ENCODE data around the gene ZNF664.
A peak's percentile ranks its signal among the peaks of the same experiment; 100 is the strongest.

The ZNF664 gene

DNA sequence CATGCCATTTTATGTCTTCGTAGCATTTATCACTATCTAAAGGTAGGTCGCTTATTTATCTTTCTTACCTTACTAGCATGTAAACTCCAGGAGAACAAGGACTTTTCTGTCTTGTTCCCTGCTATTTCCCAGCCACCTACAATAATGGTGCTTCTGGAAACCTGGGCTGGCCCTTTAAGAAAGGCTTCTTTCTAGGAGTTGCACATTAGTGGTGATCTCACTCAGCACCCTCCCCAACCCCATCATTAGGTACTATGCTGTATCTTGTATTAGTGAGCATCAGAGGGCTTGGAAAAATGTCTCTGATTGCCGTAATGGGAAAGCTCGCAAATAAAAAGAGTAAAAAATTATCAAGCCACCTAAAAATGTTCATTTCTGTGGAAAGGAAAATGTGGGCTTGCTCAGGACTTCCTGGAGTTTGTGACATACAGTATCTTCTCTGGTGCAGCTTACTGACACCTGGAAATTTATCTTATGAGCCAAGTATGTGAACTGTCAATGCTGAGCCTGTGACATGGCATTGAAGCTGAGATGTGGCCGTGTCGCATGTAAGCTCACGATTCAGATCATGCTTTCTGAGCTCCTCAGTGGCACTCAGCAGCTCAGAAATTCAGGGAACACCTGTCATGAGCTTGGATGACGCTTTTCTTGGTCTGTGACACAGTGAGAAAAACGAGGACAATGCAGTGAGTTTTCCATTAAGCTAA lies 12.8 kb upstream of the ZNF664 start:
- no peak for DNase-seq (ENCODE audit: low read depth)
- no peak overlapping the region for H3K4me3 ChIP-seq (ENCODE audit: low read depth, low read length)
- TF ChIP-seq, protein P1, sequence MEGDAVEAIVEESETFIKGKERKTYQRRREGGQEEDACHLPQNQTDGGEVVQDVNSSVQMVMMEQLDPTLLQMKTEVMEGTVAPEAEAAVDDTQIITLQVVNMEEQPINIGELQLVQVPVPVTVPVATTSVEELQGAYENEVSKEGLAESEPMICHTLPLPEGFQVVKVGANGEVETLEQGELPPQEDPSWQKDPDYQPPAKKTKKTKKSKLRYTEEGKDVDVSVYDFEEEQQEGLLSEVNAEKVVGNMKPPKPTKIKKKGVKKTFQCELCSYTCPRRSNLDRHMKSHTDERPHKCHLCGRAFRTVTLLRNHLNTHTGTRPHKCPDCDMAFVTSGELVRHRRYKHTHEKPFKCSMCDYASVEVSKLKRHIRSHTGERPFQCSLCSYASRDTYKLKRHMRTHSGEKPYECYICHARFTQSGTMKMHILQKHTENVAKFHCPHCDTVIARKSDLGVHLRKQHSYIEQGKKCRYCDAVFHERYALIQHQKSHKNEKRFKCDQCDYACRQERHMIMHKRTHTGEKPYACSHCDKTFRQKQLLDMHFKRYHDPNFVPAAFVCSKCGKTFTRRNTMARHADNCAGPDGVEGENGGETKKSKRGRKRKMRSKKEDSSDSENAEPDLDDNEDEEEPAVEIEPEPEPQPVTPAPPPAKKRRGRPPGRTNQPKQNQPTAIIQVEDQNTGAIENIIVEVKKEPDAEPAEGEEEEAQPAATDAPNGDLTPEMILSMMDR (conservative IDR thresholded peaks at IDR 0.05; ENCODE audit: low read depth, low read length): no peak

DNA sequence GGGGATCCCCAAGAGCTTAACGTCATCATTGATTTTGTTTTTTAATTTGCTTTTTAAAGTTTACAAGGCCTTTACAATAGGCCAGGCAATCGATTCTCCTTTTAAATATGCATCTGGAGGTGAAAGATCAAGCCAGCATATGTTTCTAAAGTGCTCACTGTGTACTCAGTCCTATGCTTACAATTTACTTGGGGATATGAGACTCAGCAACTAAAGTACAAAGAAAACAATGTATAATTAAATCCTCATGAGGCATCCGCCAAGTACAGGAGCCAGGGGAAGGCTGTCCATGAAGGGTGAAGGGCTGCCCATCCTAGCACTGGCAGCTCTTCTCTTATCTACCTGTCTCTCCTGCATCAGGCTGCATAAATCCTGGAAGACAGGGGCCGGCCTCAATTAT lies 12.2 kb upstream of the ZNF664 start:
- H3K4me3 ChIP-seq (ENCODE audit: low read depth, low read length): no peak overlapping the region

DNA sequence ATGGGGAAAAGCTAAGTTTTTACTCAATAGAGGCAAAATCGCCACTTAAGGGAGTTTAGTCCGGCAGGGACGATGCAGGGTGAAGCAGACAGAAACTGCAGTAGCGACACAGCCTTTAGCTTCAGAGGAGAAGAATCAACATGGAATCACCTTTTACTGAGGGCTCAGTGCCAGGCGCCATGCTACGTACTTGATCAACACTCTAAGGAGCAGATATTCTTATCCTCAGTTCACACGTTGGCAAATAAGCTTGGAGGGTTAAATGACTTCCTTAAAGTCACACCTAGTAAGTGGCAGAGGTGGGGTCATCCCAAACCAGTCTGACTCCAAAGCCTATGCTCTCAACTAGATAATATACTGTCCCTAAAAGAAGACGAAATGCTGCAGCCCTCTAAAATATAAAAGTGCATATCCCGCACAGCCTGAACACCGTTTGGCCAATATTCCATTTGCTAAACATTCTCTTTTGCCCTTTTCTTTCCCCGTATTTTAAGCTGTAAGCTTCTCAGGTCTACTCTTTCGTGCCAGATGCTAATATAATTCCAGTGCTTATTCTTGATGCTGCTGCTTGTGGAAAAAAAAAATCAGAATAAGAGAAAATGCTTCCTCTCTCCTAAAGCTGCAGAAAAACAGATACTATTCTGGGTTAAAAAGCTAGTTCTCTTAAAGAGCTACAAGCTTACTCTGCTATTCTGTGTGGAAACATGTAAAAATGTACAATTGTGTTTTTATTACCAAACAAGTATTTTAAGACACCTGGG lies 11.2 kb upstream of the ZNF664 start:
- no peak overlapping the region for H3K4me3 ChIP-seq (ENCODE audit: low read depth, low read length)
- DNase-seq (ENCODE audit: low read depth): no peak
- TF ChIP-seq, protein P1 (conservative IDR thresholded peaks at IDR 0.05; ENCODE audit: low read depth, low read length): no peak

More for the DNA sequence above, 12.2 kb upstream of the ZNF664 start:
- TF ChIP-seq, protein P1 (conservative IDR thresholded peaks at IDR 0.05; ENCODE audit: low read depth, low read length): no peak
- no peak for DNase-seq (ENCODE audit: low read depth)

DNA sequence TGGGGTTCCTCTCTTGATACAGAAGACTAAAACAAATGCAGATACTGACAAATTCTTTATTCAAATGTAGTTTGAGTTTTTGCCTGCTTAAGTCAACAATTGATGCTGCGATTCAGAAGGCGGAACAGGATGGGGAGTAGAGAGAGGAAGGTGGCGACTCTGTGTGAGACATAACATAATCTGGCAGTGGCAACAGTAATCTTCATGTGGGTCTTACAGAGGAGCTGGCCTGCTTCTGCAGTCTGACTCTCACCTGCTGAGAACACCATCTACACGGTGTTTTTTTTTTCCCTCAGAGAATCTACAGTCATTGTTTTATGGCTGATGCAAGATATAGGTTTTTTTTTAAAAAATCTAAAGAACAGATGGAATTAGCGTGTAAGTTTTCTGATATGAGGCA lies 10.5 kb upstream of the ZNF664 start:
- peak; percentile 18 for DNase-seq (ENCODE audit: low read depth)
- H3K4me3 ChIP-seq (ENCODE audit: low read depth, low read length): no peak overlapping the region
- TF ChIP-seq, protein P1 (conservative IDR thresholded peaks at IDR 0.05; ENCODE audit: low read depth, low read length): no peak

DNA sequence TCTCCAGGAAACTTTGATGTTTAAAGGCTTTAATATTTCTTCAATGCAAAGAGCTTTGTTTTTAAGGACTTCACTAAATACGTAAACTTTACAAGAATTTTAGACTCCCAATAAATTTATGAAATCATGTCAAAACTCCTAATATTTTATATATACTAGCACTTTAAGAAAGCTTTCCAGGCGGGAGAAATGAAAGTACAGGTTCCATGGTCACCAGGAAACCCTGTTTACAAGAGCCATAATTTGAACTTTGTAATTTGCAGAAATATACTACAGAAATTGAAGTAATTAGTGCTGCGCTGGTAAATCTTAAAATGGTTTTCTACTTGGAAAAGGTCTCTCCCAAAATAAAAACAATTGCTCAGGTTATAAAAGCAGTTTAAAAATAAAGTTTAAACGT lies 9.2 kb upstream of the ZNF664 start:
- DNase-seq (ENCODE audit: low read depth): no peak
- no peak overlapping the region for H3K4me3 ChIP-seq (ENCODE audit: low read depth, low read length)
- TF ChIP-seq, protein P1 (conservative IDR thresholded peaks at IDR 0.05; ENCODE audit: low read depth, low read length): no peak

DNA sequence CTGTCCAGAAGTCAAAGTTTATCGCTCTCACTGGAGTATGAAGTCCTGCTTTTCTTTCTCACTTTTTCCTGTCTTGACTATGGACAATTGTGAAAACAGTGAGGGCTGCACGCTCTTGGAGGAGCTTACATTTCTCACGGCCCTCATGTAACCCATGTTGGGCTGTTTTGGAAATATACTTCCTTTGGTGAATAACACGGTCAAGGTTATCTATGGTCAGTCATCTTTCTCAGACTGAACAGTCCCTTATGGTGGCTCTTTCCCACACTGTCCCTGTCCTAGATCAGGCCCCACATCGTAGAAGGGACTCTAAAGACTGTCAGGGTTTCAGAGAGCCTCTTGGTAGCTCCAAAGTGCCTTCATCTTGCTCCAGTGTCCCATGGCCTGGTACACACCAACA lies 7.6 kb upstream of the ZNF664 start:
- no peak overlapping the region for H3K4me3 ChIP-seq (ENCODE audit: low read depth, low read length)
- DNase-seq (ENCODE audit: low read depth): no peak
- TF ChIP-seq, protein P1 (conservative IDR thresholded peaks at IDR 0.05; ENCODE audit: low read depth, low read length): no peak

Data from choroid plexus epithelial cell (primary cell).